ENCODE data around the gene TMEM266. TPM values are rescaled to one million over a fixed set of nuclear protein-coding genes. Genes with fewer than 3 reads are reported as not detected.

TMEM266 gene
- total RNA-seq, 2 experiments from 2014 or later = 0.11 TPM; not detected in 1

DNA sequence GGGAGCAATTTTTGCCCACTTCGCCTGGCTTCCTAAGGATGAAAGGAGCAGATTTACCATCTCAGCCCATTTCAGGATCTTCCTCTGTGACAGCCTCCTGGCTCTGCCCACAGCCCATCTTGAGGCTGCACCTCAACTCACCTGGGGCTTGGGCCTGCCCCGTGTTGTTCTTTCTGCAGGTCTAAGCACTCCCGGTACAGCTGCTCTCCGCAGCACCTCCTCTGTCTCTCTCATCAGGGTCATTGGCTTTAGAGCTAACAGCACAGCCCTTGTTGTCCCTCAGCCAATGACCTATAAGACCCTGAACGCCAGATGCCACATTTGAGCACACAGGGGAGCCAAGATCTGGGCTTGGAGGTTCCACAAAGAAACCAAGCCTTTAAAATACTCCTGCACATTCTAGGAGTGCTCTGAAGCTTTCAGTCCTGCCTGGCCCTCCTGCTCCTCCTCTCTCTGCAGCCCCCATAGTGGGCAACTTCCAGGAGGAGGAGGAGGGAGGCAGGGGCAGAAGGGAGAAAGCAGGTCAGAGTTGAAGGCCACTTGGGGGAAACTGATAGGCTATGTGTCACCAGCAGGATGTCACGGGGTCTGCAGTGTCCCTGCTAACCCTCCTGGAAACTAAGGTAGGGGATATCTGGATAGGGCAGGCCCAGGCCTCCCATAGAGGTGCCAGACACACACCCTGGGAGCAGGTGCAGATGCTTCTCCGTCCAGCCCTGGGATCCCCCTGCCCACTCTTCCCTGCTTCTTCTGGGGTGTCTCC, 135.9 kb downstream of the TMEM266 start:
- Mint-ChIP-seq H3K4me3 (no peak overlapping the region), H3K36me3 (ENCODE audit: low read depth) (no peaks in the 10 kb centered on the region), H3K4me1 (ENCODE audit: low read depth) (peaks cover 7% of the 10 kb centered on the region), H3K27me3 (peaks cover 6% of the 10 kb centered on the region), H3K9me3 (no peaks in the 10 kb centered on the region), H3K27ac (no peak overlapping the region)
- ChIA-PET POLR2A (no interaction called here), CTCF (no interaction called here)
- intact Hi-C loops (cut with micrococcal nuclease) = no loop called here
- DNase-seq (no peak), ATAC-seq (no peak)
- TF ChIP-seq, protein P1, sequence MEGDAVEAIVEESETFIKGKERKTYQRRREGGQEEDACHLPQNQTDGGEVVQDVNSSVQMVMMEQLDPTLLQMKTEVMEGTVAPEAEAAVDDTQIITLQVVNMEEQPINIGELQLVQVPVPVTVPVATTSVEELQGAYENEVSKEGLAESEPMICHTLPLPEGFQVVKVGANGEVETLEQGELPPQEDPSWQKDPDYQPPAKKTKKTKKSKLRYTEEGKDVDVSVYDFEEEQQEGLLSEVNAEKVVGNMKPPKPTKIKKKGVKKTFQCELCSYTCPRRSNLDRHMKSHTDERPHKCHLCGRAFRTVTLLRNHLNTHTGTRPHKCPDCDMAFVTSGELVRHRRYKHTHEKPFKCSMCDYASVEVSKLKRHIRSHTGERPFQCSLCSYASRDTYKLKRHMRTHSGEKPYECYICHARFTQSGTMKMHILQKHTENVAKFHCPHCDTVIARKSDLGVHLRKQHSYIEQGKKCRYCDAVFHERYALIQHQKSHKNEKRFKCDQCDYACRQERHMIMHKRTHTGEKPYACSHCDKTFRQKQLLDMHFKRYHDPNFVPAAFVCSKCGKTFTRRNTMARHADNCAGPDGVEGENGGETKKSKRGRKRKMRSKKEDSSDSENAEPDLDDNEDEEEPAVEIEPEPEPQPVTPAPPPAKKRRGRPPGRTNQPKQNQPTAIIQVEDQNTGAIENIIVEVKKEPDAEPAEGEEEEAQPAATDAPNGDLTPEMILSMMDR (IDR thresholded peaks at IDR 0.05) = no peak

DNA sequence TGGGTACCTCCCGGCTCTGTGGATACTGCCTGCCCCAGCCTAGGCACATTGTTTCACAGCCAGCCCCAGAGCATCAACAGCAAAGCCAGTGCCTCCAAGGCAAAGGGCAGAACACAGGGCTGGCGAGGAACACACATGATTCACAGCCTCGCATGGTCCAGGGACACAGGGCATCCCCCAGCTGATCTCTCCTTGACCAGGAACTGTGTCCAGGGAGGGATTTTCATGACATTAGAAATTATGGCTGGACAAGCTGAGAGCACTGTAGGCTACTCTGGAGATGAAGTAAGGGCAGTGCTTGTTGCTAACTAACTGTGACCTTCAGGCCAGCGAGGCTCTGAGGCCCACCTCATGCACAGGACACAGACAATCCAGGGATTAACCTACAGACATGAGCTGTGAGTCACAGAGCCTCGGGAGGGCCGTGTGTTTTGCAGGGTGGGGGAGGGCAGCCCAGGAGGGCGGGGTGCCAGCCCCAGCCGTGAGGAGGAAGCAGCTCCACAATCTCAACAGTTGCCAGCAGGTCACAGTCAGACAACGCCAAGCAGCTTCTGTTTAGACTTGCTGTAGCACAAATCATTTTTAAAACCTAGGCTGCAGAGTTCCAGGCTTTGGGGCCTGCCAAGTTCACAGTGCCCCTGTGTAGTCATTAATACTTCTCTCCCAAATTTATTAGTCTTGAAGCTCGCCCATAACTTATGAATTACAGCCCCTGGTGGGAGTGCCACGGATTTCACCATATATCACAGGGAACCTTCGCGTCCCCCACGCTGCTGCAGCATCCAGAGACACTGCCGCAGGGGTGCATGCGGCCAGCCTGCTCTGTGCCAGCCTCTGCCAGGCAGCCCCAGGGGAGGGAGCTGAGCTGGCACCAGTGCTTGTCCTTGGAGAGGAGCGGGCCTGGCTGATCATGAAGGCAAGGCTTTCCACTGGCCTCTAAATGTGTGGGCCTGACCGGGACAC, 136.8 kb downstream of the TMEM266 start:
- H3K4me1 Mint-ChIP-seq (ENCODE audit: low read depth) = no peaks in the 10 kb centered on the region
- ChIA-PET POLR2A (no interaction called here), CTCF (no interaction called here)
- DNase-seq (no peak), ATAC-seq (peak; percentile 18)
- H3K9me3 Mint-ChIP-seq = no peaks in the 10 kb centered on the region
- intact Hi-C loops (cut with micrococcal nuclease) = no loop called here
- no peaks in the 10 kb centered on the region for H3K36me3 Mint-ChIP-seq (ENCODE audit: low read depth)
- TF ChIP-seq, protein P1 (IDR thresholded peaks at IDR 0.05) = no peak
- H3K4me3 Mint-ChIP-seq = no peak overlapping the region
- H3K27me3 Mint-ChIP-seq = peaks cover 4% of the 10 kb centered on the region
- no peak overlapping the region for H3K27ac Mint-ChIP-seq

- no peak overlapping the region for H3K4me3 Mint-ChIP-seq
- CTCF ChIA-PET = no interaction called here
- no peaks in the 10 kb centered on the region for H3K4me1 Mint-ChIP-seq (ENCODE audit: low read depth)
- H3K9me3 Mint-ChIP-seq = no peaks in the 10 kb centered on the region
- H3K27ac Mint-ChIP-seq = no peak overlapping the region
- POLR2A ChIA-PET = no interaction called here
- intact Hi-C loops (cut with micrococcal nuclease) = no loop called here
- TF ChIP-seq, protein P1 (IDR thresholded peaks at IDR 0.05) = no peak
- H3K36me3 Mint-ChIP-seq (ENCODE audit: low read depth) = no peaks in the 10 kb centered on the region
- ATAC-seq = peak; percentile 45
- DNase-seq = peak; percentile 27
- no peaks in the 10 kb centered on the region for H3K27me3 Mint-ChIP-seq
Observed at GRCh38 chr15:76197703-76198455, 138.1 kb downstream of the TMEM266 start.

- Mint-ChIP-seq H3K9me3 (no peaks in the 10 kb centered on the region), H3K36me3 (ENCODE audit: low read depth) (no peaks in the 10 kb centered on the region), H3K4me1 (ENCODE audit: low read depth) (no peaks in the 10 kb centered on the region), H3K4me3 (no peak overlapping the region), H3K27ac (no peak overlapping the region), H3K27me3 (no peaks in the 10 kb centered on the region)
- DNase-seq = no peak
- TF ChIP-seq, protein P1 (IDR thresholded peaks at IDR 0.05) = no peak
- intact Hi-C loops (cut with micrococcal nuclease) = no loop called here
- no peak for ATAC-seq
- CTCF ChIA-PET = no interaction called here
- POLR2A ChIA-PET = no interaction called here
Observed at GRCh38 chr15:76198456-76199105, 138.8 kb downstream of the TMEM266 start.
